ENCODE data around the gene TXNRD2.

TXNRD2 gene

GRCh38 chr22:19980766-19981165, 39.1 kb upstream of the TXNRD2 start:
- DNase-seq (ENCODE audit: low read depth, low spot score): no peak

- DNase-seq (ENCODE audit: low read depth, low spot score): no peak
Measured at GRCh38 chr22:19979712-19980493, 38.3 kb upstream of the TXNRD2 start.

GRCh38 chr22:19978748-19979147, 37.1 kb upstream of the TXNRD2 start:
- no peak for DNase-seq (ENCODE audit: low read depth, low spot score)

GRCh38 chr22:19977296-19978243, 36.0 kb upstream of the TXNRD2 start:
- no peak for DNase-seq (ENCODE audit: low read depth, low spot score)

GRCh38 chr22:19976671-19977070, 35.1 kb upstream of the TXNRD2 start:
- DNase-seq (ENCODE audit: low read depth, low spot score): no peak

GRCh38 chr22:19975707-19976035, 34.1 kb upstream of the TXNRD2 start:
- DNase-seq (ENCODE audit: low read depth, low spot score): no peak

GRCh38 chr22:19974935-19975706, 33.5 kb upstream of the TXNRD2 start:
- no peak for DNase-seq (ENCODE audit: low read depth, low spot score)

- DNase-seq (ENCODE audit: low read depth, low spot score): peak; percentile 59
Measured at GRCh38 chr22:19974268-19974861, 32.7 kb upstream of the TXNRD2 start.

- no peak for DNase-seq (ENCODE audit: low read depth, low spot score)
Measured at GRCh38 chr22:19973551-19974267, 32.1 kb upstream of the TXNRD2 start.

GRCh38 chr22:19972652-19973550, 31.3 kb upstream of the TXNRD2 start:
- DNase-seq (ENCODE audit: low read depth, low spot score): no peak

- DNase-seq (ENCODE audit: low read depth, low spot score): no peak
Measured at GRCh38 chr22:19972251-19972650, 30.6 kb upstream of the TXNRD2 start.

- no peak for DNase-seq (ENCODE audit: low read depth, low spot score)
Measured at GRCh38 chr22:19971276-19972124, 29.9 kb upstream of the TXNRD2 start.

GRCh38 chr22:19970479-19971275, 29.1 kb upstream of the TXNRD2 start:
- no peak for DNase-seq (ENCODE audit: low read depth, low spot score)

GRCh38 chr22:19970031-19970478, 28.4 kb upstream of the TXNRD2 start:
- DNase-seq (ENCODE audit: low read depth, low spot score): no peak

GRCh38 chr22:19969141-19969928, 27.7 kb upstream of the TXNRD2 start:
- no peak for DNase-seq (ENCODE audit: low read depth, low spot score)

- no peak for DNase-seq (ENCODE audit: low read depth, low spot score)
Measured at GRCh38 chr22:19968450-19968891, 26.9 kb upstream of the TXNRD2 start.

- no peak for DNase-seq (ENCODE audit: low read depth, low spot score)
Measured at GRCh38 chr22:19967850-19968449, 26.3 kb upstream of the TXNRD2 start.
